CD4-positive, alpha-beta T cell treated with Interleukin-4 for 1 hour (primary cell): ENCODE data around the gene INSM1.
A peak's percentile ranks its signal among the peaks of the same experiment; 100 is the strongest.
"Not testable (repeated sequence)": the region's sequence is repeated elsewhere in the genome, so short reads cannot be mapped to it uniquely, and the experiment has no call there.

Experiments
- DNase-seq, 2 donors: peaks; one replicate each; pipeline ENCODE4 v3.0.0-alpha.2; 2020 to 2022

The INSM1 gene, protein sequence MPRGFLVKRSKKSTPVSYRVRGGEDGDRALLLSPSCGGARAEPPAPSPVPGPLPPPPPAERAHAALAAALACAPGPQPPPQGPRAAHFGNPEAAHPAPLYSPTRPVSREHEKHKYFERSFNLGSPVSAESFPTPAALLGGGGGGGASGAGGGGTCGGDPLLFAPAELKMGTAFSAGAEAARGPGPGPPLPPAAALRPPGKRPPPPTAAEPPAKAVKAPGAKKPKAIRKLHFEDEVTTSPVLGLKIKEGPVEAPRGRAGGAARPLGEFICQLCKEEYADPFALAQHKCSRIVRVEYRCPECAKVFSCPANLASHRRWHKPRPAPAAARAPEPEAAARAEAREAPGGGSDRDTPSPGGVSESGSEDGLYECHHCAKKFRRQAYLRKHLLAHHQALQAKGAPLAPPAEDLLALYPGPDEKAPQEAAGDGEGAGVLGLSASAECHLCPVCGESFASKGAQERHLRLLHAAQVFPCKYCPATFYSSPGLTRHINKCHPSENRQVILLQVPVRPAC

DNA sequence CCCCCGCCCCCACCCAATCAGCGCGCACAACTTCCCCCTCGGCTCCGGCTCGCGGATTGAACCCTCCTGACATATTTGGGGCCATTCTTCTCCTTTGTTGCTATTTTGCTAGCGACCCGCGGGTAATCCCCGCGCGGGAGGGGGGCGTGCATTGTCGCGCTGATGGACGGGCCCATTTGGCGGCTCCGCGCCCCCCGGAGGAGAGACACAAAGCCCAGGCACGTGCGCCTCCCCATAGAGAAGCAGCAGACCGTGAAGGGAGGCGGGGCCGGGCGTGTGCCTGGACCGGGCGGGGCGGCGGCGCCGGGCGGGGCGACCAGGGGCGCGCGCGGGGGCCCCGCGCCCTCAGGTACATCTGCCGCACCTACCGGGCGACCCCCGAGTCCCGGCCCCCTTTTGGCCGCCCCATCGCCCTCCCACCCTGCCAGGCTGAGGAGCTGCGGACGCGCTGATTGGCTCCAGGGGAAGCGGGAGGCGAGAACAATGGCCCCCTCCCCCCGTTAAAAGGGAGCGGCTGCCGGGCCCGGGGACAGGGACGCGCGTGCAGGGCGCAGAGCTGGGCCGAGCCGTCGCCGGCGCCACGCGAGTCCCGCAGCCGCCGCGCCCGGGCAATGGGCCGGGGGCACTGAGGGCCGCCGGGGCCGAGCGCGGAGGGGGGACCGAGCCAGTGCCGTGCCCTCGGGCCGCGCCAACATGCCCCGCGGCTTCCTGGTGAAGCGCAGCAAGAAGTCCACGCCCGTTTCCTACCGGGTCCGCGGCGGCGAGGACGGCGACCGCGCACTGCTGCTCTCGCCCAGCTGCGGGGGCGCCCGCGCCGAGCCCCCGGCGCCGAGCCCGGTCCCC is at the start of gene INSM1:
Gene INSM1, plus strand, starts transcription at position 530 of the 843 bp plus-strand sequence. Its CDS starts 164 bp downstream, at position 694.
- DNase-seq, result no peak

DNA sequence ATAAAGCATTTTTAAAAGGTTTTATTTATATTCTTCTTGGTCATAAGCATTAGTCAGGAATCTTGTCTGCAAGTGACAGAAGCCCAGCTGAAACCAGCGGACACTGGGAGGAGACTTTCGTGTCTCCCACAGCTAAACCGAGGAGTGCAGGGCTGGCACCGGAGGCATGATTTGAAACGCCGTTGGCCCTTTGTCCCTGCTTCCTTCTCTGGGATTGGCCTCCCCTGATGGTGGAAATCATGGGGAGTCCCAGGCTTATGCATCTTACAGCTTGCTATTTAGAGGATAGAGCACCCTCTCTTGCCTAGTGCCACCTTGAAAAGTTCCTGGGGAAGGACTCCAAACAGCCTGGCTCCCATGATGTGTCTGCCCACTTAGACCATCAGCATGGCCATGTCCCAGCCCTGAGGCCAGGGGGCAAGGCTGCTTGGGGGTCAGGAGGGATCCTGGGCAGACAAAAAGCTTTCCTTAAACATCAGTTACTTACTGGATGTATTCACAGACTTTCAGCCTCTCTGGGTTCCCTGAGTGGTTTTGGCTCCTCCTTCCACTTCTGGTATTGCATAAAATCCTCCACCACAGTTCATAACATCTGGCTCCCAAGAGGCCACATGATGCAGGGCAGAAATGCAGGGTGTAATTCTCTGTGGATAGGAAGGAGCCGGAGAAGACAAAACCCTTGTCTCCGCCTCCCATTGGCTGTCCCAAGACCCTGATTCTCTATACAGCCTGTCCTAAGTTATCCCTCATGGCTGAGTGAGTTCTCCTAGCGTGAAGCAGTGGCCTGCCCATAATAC is 49.3 kb upstream of the INSM1 start:
- no peak for DNase-seq

DNA sequence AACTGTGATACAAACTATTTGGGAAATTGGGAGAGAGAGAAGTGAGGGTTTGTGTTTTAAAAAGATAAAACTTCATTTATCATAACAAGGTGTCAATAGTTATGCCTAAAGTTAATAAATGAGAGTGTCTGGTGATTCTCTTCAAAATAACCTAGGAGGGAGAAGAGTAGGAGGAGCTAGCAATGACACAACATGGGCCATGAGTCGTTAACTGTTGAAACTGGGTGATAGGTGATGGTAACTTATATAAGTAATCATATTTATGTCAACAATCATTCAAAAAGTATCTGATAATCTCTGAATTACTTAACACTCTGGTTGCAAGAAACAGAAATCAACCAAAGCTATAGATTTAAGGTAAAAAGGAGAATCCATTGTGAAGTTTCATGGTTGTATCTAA is 46.8 kb upstream of the INSM1 start:
- DNase-seq, result no peak

DNA sequence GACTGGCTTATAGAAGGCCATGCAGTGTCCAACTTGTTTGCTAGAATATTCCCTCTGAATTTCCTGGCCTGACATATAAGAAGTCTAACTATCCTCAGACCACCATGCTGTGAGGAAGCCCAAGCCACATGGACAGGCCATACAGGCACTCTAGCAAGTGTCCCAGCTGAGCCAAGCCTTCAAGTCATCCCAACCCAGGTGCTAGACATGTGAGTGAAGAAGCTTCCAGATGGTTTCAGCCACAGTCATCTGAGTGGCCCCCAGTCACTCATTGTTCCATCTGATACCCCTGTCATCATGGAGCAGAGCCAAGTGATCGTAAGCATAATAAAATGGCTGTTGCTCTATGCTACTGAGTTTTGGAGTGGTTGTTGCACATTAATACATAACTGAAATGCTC is 46.0 kb upstream of the INSM1 start:
- no peak for DNase-seq

DNA sequence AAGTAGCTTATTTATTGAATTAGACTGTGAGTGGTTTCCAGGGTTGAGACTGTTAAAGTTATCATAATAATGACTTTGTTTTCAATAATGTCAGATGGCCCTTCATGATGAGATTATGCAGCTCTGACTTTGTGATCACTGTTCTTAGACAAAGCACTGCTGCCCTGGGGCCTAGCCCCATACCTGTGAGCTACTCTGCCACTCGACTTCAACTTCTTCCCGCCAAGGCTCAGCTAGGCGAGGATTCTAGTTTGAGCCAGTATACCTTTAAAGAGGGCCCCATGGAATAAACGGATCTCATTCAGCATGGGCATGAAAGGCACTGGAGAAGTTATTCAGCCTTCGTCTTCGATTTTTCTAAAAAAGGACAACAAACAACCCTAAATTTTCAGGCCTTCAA is 45.0 kb upstream of the INSM1 start:
- DNase-seq, result no peak

DNA sequence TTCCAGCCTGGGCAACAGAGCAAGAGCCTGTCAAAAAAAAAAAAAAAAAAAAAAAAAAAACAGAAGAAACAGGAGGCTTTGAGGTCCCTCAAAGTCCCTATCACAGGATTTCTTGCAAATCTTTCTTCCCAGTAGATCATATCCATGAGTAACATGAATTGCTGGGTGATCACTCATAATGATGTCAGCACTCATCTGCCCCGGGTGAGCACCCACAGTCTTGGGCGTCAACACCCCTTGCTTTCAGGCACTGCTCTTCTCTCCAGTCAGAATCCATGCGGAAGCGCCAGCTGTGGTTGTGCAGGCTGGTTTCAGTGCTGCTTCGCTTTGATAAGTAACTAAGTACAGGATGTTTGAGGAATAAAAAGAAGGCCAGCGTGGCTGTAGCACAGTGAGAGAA is 40.2 kb upstream of the INSM1 start:
- no peak for DNase-seq

DNA sequence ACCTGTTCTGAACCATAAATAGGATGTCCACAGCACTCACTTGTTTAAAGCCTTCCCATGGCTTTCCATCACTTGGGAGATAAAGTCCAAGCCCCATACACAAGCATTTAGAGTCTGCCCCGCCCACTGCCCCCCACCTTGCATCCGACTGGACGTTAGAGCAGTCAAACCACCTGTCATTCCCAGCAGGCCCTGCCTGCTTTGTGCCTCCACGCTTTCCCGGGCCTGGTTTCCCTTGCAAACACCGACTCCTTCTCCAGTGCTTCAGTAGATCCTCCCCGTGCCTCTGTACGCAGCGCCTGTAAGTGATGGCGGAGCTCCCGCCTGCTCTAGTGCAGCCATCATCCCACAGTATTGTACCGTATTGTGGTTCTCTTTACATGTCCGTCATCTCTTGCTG is 38.3 kb upstream of the INSM1 start:
- no peak for DNase-seq

DNA sequence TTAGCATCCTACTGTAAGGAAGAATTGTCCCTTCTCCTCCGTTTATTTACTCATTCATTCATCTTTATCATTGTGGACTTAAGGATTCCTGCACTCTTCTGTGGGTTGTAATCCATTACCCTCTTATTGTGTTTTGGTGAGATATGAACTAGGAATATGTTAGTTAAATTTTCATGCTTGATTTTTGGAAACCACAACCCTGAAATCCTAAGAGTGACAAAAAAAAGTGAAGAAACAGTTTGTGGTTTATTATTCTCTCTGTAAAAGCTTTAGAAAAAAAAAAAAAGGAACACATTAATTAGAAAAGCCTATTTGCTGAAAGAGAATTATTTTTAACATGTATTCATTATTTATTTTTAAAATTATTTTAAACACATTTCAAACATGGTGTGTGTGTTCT is 36.7 kb upstream of the INSM1 start:
- no peak for DNase-seq

DNA sequence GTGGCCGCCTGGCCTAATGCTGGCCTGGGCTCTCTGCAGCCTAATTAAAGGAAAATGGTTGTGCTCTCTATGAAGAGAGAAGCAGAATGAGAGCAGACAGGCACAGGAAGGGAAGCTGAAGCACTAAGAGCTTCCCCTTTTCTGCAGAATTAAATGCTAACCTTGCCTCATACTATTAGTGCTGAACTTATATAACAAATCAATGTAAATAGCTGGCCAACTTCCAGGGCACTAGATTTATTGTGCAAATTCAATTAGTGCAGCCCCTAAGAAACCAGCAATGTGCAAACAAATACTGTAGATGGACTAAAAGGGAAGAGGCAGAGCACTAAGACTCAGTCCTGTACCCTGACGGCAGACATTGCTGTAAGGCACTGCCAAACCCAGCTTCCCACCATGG is 36.1 kb upstream of the INSM1 start:
- no peak for DNase-seq

DNA sequence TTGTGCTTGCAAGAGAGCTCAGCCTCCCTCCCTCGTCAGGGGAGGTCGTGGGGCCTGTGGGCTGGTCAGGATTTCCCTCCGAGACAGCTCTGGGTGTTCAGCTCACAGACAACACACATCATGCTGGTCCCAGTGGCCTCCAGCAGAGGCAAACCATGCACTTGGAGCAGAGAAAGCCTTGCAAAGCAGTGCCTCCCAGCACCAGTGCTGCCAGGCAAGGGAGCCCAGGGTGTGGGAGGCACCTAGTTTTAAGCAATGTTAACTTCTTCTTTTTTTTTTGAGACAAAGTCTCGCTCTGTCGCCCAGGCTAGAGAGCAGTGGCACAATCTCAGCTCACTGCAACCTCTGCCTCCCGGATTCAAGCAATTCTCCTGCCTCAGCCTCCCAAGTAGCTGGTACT is 34.0 kb upstream of the INSM1 start:
- no peak for DNase-seq

DNA sequence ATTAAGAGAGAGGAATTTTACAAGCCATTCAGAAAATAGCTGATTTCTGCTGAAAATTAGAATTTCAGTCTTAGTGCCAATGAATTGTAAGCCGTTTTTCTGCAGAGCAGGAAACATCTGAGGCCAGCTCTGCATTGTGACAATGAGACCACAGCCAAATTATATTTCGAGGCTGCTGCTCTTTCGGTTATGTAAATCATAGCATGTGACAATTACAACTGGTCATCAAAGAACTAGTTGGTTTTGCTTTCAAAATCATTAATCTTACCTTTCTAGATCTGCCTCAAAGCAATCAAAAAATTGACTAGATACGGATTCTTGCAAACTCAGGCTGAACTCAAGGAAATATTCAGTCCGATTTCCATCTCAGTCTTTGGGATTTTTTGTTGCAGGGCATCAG is 33.4 kb upstream of the INSM1 start:
- DNase-seq, result no peak

DNA sequence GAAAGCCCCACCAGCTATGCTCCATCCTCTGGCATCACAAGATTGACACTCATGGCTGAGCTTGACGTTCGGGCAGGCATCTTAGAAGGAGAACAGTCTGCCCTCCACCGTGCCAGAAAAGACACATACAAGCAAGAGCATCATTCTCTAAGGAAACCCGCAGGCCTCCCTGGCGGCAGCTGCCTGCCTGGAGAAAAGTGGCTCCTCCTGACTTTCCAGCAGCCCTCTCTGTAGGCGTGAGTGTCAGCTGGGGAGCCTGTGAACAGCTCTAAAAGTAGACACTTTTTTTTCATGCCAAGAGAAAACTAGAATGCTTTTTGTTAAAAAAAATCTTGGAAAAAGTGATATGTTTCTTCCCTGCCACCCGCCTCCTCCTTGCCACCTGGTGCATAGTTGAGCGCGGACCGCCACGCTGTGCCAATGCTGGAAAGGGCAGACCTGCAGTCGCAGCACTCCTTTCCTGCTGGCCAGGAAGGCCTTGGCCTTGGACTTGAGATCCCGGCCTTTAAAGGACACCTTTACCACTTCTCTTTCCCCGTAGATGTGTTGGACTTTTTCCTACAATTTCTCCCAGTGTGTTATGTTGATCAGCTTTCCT is 29.7 kb upstream of the INSM1 start:
- no peak for DNase-seq

DNA sequence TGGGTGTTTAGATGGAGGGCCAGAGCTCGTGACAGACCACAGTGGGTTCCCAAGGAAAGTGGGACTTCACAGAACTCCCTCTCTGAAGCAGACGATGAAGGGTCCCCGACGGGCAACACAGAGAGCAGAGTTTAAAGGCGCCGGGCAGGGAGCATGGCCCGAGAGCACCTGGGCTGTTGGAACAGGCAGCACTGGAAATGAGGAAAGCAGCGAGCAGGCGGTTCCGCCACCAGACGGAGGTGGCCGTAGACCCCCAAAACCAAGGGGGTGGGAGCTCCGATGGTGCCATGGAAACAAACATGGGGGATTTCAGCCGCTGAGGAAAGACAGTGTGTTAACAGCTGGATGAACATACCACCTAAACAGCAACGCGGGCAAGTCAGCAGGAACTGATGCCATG is 27.5 kb upstream of the INSM1 start:
- DNase-seq, result no peak

DNA sequence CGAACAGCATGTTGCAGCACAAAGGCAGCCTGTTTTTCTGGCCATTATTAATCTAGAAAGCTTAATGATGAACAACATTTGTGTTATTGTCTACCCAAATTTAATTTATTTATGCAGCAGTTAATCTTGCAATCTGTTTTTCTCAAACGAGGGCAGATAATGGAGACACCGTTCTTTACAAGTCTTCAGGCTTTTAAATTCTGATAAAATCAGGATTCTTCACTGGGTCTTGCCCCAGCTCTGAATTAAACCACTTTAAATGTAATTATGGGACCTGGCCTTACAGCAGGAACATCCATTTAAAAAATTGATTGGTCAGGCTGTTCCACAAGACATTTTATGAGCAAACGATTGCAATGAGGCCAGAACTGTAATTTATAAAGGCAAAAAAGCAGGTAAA is 26.5 kb upstream of the INSM1 start:
- DNase-seq, result no peak

DNA sequence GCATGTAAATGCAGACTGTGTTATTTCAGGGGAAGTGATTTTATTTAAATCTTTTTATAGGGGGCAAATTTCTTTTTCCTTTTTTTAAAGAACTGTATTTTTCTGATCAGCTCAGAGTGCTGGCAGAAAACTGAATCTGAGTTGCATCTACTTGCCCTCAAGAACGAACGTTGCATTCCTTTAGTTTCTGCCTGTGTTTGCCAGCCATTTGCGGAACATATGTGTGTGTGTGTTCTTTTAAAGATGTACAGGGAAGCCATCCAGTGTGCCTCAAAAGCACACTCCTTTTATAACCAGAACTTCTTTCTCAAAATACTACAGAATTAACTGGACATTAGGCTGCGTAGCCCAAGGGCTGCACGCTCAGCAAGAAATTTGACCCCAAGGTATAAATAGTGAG is 25.8 kb upstream of the INSM1 start:
- no peak for DNase-seq

DNA sequence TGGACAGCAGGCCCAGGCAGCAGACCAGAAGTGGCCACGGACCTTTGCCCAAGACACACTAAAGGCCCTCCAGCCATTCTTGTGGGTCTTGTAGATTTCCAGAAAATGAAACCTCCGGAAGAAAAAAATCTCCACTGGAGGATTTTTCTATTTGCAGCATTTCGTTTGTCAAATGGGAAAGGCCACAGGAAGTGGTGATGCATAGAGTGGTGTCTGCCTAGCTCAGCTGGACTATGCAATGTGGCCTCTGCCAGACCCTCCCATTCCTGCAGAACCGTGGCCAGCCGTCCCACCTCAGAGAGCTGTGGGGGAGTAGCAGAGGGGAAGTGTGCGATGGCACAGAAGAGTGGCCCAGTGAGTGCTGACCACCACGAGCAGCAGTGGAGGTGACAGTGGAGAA is 24.0 kb upstream of the INSM1 start:
- no peak for DNase-seq

DNA sequence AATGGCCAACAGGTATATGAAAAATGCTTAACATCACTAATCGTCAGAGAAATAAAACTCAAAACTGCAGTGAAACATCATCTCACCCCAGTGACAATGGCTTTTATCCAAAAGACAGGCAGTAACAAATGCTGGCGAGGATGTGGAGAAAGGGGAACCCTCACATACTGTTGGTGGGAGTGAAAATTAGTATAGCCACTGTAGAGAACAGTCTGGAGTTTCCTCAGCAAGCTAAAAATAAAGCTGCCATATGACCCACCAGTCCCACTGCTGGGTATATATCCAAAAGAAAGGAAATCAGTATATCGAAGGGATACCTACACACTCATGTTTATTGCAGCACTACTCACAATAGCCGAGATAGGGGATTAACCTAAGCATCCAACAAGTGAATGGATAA is 23.4 kb upstream of the INSM1 start:
- no peak for DNase-seq

DNA sequence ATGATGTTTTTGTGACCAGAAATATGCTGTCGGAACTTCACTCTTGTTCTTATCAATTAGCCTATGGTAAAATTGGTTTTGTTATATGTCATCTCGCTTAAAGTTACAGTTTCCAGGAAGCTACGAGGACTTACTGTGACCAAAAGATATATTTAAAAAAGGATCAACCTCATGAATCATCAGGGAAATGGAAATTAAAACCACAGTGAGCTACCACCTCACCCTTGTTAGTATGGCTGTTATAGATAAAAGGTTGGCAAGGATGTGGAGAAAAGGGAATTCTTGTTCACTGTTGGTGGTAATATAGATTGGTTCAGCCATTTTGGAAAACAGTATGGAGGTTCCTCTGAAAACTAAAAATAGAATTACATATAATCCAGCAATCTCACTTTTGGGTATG is 14.3 kb upstream of the INSM1 start:
- no peak for DNase-seq

DNA sequence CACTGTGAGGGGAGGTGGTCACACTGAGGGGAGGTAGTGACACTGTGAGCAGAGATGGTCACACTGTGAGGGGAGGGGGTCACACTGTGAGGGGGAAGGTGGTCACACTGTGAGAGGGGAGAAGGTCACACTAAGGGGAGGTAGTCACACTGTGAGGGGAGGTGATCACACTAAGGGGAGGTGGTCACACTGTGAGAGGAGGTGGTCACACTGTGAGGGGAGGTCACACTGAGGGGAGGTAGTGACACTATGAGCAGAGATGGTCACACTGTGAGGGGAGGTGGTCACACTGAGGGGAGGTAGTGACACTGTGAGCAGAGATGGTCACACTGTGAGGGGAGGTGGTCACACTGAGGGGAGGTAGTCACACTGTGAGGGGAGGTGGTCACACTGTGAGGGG is 12.4 kb upstream of the INSM1 start:
- DNase-seq, result not testable (repeated sequence)

DNA sequence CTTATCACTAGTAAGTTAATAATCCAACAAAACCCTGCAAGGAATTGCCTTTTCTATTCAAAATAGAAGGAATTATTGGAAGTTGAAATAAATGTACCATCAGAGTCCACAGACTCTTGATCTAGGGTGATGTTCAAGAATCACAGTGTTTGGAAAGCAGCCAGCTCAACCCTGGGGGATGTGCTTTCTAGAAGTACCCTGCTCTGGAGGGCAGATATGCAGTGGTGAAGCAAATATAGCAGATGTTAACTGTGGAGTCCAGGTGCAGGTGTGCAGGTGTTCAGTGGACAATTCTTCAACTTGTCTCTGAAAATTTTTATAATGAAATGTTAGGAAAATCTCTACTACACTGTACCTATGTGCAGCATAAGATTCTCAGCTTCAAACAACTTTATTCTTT is 9.1 kb upstream of the INSM1 start:
- DNase-seq, result no peak

DNA sequence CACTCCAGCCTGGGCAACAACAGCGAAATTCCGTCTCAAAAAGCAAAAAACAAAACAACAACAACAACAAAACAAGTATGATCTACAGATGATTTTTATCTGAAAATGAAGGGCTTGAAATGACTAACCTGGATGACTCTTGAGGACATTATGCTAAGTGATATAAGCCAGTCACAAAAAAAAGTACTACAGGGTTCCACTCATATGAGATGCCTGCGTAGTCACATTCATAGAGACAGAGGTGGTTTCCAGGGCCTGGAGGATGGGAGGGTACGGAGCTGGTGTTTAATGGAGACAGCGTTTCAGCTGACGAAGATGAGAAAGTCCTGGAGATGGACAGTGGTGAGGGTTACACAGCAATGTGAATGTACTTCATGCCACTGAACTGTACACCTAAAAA is 8.3 kb upstream of the INSM1 start:
- no peak for DNase-seq

DNA sequence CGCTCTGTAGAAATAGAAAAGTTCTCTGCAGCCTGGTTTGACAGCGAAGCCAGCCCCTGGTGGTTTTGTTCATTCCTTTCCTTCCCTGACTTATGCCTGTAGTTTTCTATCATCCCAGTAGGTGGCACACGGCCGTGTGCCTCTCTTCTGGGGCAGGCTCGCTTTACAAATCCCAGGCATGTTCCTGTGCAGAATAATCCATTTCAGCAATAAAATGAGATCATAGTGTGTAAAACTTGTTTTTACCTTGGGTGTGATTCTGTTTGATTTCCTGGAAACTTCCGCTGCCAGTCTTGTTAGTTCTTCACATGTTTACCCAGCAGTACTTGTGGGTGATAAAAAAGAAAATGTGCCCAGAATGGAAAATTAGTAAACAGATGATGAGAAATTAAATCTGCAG is 7.4 kb upstream of the INSM1 start:
- DNase-seq, result peak; percentile 33 to 43
